Endothelial cell of hepatic sinusoid (primary cell): ENCODE data around the gene TMEM132D.

Experiments
- in situ Hi-C: cut with HindIII; loops from 2 replicates; pipeline ENCODE4 v1.10.0; 2017; ENCODE audit warnings: low sequenced_read_pairs

TMEM132D gene

DNA sequence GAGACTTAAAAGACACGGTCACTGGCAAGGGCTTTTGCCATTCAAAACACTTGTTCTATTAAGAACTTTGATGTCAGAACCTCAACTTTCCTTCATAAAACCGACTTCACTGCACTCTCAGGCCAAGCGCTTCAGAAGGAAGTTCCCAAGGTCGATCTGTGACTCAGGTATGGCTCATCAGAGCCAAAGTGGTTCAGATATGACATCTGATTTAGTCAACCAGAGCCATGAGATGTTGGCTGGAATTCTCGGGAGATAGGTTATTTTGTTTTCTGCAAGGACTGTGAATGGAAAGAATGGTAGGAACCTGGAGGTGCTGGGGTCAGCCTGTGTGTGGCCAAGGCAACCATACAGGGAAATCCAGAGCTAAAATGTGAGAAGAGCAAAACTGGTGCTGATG lies 604.9 kb downstream of the TMEM132D start:
- in situ Hi-C loops: no loop called here

DNA sequence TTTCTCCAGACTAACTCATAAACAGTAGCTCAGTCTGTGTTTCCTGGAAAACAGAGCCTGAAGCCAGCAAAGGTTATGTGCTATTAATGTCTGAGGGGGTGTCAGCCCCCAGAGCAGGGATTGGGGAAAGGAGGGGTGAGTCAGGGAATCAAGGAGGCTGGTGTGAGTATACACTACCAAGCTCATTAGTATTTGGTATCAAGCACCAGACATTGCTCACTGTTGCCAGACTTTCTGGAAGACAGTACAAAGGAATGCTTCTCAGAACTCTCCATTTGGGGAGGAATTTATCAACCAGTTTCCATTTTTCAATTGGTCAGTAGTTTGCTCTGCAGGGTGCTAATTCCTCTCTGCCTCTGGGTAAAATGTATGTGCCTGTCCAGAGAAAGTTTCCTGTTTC lies 607.2 kb downstream of the TMEM132D start:
- in situ Hi-C loops: no loop called here

DNA sequence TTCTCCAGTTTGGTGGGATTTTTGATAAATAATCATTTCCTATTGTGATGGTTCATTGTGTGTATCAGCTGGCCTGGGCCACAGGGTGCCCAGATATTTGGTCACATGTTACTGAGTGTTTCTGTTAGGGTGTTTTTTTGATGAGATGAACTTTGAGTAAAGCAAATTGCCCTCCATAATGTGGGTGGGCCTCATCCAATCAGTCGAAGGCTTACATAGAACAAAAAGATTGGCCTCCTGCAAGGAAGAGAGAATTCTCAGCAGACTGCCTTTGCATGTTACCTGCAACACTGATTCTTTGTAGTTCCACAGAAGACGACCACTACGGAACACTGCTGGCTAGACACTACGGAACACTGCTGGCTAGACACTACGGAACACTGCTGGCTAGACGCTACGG lies 609.0 kb downstream of the TMEM132D start:
- in situ Hi-C loops: loop anchor here (5.0 kb wide), 1 partner anchor 38 kb away; no protein-coding TSS in a partner anchor

DNA sequence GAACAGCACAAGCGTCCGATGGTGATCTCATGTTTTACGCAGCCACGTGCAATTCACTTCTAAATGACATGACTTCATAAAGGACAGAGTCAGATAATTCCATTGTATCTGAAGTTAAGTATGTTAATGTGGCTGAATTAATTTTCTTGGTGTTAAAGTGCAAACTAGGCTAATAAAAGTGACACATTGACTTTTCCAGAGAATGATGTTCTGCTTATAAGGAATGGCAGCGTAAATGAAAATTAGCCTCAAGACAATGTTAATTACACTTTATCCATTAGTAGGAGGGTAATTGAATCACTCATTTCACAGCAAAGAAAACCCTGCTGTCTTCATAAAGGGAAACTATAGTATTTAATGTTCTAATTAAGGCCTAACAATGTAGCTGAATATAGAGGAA lies 624.1 kb downstream of the TMEM132D start:
- in situ Hi-C loops: no loop called here

DNA sequence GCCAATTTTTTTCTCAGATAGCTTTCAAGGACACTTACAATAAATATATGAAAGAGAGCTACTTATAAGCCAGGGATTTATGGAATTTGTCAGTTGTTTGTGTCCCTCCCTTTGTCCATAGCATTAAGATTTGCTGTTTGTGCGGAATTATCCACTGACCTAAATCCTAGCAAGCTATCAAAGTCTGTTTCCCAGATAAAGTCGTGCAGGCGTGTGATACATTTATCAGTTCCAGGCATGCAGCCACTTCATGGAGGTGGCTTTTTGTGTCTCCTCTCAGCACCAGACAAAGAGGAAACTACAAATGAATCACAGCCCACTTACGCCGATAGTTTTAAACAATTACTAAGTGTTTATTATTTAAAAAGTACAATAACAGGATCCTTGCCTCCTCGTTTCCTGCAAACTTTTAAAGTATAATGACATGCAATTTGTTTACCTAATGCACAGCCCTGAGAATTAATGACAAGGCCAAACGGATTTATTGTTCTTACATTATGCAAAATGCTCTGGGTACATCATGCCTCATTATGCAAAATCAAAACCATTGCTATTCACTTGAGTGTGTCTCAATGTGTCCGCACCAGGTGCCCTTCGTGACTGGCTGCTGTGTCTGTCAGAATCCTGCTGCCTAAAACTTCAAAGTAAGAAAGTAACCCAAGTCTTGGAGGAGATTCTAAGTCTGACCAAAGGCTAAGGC lies 627.3 kb downstream of the TMEM132D start:
- in situ Hi-C loops: no loop called here

DNA sequence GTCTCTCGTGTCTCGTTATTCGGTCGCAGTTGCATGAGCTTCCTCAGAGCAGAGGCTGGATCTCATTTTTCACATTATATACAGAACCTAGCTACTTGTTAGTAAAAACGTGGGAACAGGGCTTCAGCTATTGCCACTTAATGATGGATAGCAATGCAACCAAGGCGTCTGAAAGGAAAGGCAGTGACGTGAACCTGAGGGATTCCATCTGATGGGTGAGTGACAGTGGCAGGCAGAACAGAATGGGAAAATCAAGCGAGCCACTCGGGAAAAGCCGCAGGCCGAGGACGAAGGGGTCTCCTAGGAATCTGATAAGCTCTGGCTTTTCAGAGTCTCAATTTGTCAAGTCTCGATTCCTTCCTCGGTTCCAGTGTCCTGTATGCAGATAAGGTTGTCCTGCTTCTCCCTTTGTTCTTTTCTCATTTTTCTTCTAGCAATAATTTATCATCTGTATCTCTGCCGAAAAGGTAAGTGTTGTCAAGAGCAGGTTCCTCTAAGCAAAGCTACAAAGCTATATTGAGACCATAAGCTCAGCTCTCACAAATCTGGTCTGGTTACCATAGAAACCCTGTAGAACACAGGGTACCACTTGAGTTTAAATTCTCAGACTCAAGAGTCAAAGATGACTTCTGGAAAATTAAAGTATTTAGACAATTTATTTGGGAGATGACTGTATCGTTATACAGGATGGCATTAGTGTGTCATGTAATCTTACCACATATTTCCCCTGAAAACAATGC lies 633.9 kb downstream of the TMEM132D start:
- in situ Hi-C loops: no loop called here

DNA sequence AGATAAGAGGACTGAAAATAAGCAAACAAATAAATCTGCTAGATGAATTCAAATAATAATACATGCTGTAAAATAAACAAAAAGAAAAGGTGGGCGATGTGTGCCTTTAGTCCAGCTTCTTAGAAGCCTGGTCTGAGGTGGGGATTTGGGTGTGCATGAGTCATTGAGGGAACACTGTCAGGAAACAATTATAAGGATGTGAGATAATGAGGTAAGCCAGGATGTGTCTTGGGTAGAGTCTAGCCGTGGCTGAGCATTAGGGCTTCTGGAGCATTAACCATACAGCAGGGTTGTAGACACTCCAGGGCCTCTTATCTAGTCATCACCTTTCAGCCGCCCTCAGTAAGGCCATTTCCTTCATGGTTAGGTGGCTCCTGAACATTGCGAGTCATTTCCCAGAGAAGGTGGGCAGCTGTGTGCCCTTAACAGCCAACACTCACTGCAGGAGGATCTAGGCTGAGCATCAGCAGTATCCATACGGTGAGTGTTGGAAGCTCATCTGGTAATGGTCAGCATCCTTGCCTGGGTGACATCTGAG lies 645.0 kb downstream of the TMEM132D start:
- in situ Hi-C loops: loop anchor here (5.0 kb wide), 2 partner anchors 33 to 47 kb away; no protein-coding TSS in a partner anchor

DNA sequence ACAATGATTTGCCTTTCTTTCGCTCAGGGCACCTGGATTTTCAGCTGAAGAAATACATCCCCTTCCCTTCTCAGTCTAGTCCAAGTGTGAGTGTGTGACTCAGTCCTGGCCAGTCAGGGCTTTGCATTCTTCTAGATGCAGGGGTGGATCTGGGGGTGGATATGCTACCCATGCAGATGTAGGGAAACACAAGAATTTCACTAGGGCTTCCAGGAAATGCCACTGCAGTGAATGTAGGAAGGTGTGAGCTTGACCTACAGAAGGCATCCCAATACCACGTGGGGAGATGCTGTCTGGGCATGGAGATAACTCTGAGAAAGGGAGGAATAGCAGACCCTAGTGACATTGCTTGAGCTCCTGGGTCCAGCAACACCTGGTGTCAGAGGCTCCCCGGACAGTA lies 646.3 kb downstream of the TMEM132D start:
- in situ Hi-C loops: loop anchor here (5.0 kb wide), 2 partner anchors 35 to 45 kb away; no protein-coding TSS in a partner anchor

DNA sequence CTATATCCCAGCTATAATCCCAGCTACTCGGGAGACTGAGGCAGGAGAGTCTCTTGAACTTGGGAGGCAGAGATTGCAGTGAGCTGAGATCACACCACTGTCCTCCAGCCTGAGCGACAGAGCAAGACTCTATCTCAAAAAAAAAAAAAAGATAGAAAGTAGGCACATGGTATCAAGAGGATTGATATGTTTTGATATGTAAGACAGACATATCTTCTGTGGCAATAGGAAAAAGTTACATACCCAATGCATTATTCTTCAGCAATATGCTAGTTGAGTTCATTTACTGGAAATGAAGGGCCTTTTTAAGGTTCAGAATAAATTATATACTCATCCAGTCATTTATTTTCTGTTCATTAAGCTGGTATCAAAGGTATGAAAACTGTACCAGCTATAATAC lies 657.2 kb downstream of the TMEM132D start:
- in situ Hi-C loops: no loop called here

DNA sequence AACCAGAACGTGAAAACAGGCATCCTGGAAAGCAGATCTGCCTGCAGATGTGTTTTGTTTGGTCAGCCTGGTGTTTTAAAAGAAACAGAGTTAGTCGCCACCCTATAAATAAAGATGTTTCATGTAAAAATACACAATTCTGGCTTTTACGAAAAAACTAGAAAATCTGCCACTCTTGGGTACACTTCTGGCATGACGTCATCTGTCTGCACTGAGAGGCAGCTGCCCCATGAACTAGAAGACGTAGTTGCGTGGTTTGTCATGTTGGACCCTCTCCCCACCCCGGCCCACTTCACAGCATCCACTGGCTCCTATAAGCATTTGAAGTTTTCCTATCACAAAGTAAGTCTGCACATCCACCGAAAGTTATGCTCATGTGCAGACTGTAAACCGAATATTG lies 658.1 kb downstream of the TMEM132D start:
- in situ Hi-C loops: no loop called here

DNA sequence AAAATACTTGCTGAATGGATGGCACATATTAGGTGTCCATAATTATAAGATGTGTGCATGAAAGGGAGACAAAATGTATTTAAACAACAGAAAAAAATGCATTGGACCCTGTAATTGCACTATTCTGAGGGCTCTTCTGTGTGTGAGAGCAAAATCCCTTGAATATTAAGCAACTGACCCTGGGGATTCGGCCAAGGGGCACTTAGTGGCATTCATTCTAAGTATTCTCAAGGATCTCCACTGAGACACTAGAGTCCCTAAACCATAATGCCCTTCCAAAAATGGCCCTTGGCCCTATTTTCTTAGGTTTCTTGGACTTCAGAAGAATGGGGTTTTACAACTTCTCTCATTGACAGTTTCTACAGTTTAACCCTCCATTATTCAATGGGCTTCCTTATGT lies 662.0 kb downstream of the TMEM132D start:
- in situ Hi-C loops: no loop called here

DNA sequence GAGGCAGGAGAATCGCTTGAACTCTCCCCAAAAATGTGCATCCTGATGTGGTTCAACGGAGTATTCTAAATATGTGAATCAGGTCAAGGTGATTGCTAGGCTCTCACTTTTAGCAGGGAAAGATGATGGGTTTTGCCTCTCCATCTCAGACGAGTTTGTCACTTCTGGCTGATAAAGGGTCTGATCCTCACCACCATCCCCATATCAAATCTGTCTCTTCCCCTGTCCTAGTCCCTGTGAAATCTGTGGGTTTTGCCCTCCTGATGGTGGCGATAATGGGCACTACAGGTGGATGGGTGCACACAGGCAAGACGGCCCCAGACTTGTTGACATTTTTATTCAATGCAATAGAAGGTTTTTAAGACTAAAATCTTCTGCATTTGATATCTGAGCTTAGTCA lies 665.9 kb downstream of the TMEM132D start:
- in situ Hi-C loops: no loop called here

DNA sequence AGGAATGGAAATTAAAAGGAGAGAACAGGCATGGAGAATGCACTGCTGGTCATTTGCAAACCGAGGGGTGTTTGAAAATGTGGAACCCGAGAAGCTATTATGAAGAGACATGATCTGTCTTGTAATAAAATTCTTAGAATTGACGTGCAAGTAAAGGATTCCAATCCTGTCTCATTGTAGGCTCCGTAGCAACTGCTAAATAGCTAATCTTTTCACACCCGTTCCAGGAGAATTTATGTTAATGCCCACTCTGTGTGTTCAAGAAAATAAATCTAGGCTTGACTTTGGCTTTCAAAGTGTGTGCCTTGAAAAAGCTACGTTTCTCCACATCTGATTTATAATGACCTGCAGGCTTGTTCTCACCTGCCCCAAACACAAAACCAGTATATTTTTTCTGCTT lies 669.6 kb downstream of the TMEM132D start:
- in situ Hi-C loops: no loop called here

DNA sequence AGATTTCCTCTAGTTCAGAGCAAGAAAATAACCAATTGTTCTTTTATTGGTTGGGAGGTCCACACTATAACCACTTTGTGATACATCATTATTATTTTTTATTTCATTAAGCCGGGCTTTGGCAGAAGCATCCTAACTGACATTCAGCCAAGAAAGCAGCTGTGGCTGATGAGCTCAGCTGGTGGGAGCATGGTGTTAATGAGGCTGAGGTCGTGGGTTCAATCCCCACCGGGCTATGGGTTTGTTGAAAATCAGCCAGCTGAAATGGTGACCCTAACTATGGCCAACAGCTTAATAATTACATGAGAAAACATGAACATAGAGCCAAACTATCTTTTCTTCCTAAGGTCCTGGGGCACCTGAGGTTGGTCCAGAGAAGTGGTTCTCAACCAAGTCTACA lies 672.3 kb downstream of the TMEM132D start:
- in situ Hi-C loops: no loop called here

DNA sequence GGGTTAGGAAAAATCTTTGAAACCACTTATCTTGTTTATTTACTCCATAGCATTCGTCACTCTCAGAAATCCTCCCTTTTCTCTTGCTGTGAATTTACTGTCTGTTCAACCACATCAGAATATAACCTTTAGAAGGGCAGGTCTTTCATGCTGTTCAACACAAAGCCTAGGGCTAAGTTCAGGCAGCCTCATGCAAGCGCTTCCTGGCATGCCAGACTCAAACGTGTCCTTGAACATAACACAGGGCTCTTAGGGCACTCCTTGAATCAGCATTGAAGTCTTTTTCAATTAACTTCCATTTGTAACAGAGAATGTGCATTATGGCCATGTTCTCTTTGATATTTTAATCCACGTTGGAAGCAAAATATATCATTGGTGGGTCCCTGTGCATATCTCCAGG lies 672.8 kb downstream of the TMEM132D start:
- in situ Hi-C loops: no loop called here

DNA sequence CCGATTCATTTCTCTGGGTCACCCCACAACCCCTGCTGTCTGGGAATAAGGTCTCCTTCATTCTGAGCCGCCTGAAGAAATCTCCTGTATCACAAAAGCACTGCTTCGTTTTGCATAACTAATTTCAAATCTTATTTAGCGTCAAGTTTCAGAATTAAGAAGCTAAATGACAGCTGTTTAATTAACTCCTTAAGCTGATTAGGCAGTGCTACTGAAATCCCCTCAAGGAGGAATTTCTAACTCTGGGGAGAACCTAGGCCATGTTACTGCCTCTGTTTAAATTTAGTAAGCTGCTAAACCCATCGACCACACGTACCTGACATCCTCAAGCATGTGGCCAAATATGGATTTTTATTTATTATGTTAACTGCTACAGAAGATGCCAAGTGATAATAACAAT lies 677.0 kb downstream of the TMEM132D start:
- in situ Hi-C loops: no loop called here

DNA sequence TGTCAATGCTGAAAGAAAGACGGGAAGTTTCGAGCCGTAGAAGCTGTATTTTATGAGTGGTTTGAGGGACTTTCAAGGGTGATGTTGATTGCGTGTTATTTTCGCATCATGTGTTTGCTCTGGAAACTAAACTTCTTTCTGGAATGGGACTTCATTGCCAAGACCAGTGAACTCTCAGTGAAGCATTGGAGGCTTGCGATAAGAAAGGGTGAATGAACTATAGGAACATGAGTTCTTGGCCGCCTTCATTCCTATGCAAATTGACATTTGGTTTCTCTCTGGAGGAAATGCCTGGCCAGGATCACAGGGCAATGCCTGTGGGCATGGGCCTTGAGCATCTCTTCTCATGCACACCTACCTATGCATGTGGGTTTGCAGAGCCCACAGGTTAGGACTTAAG lies 677.8 kb downstream of the TMEM132D start:
- in situ Hi-C loops: no loop called here

DNA sequence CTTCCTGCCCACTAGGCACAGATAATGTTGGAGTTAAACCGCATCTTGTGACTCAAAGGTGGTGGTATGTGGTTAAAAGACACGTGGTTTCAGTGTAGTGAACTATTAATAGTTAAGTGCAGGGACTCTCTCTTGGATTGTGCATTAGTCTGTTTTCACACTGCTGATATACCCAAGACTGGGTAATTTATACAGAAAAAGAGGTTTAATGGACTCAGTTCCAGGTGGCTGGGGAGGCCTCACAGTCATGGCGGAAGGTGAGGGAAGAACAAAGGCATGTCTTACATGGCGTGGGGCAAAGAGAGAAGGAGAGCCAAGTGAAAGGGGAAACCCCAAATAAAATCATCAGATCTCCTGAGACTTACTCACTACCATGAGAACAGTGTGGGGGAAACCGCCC lies 688.3 kb downstream of the TMEM132D start:
- in situ Hi-C loops: no loop called here

DNA sequence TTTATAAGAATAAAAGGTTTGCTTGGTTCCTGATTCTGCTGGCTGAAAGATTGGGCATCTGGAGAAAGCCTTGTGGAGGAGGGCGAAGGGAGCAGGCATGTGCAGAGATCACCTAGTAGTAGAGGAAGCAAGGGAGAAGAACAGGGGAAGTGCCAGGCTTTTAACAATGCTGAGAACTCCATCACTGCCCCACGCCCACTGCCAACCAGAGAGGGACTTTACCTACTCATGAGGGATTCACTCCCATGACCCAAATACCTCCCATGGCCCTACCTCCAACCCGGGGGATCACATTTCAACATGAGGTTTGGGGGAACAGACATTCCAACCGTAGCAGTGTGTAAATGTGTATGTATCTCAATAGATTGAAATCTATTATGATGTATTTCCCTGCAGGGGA lies 690.3 kb downstream of the TMEM132D start:
- in situ Hi-C loops: loop anchor here (5.0 kb wide), 1 partner anchor 44 kb away; no protein-coding TSS in a partner anchor

DNA sequence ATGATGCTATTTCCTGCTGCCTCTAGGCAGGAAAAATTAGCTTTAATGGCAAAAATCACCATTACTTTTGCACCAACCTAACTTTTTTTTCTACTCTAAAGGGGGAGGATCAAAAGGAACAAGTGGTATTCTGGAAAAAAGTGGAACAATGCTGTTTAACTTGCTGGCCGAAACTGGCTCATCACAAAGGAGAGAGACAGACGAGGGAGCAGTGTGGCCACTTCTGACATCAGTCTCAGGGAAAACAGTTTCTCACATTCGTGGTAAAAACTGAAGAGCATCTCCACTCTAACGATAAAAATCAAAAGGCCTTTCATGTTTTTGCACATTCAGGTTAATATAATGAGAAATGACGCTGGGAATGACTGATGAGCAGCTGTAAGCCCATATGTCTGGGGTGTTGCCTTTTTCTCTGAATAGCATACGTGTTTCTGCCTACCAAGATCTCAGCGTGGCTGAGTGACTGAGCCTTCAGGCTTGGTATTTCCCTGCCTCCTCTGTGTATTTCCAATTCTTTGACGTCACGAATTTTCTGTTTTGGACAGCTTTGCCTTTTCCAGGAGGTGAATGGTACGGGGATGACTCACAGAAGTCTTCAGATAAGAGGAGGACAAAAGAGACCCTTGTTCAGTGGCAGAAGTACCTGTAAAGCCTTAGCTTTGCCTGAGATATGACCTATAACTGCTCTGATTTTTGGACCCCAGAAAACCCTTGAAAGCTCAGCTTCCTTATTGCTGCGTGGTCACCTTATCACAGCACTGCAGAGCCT lies 691.8 kb downstream of the TMEM132D start:
- in situ Hi-C loops: loop anchor here (5.0 kb wide), 1 partner anchor 45 kb away; no protein-coding TSS in a partner anchor

DNA sequence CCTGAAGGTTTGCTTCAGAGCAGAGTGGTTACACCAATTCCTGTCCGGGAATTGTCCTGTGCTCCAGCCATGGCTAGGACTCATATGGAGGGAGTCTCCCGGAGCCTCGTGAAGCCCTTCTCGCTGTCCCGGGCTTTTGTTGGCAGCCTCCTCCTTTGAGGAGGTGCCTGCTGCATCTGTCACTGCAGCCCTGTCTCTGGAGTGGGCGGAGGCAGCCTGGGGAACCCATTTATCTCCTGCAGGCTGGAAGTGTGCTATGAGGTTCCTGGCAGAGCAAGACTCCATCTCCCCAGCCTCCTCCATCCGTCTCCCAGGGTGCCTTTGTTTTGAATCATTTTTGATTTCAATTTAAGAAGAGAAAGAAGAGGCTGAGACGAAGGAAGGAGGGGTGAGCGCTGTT lies 695.3 kb downstream of the TMEM132D start:
- in situ Hi-C loops: no loop called here
